ENCODE results near the gene HTR1B. TPM values are rescaled to one million over a fixed set of nuclear protein-coding genes. Genes with fewer than 3 reads are reported as not detected.

Gene HTR1B
- total RNA-seq, 4 donors from 2014 or later: 0.20 to 1.8 (median 0.43) TPM

- Histone ChIP-seq H3K4me3 (no peak overlapping the region), H3K9me3 (peaks cover 0 to 11% (median 0%) of the 10 kb centered on the region in 4 donors), H3K4me1 (no peaks in the 10 kb centered on the region), H3K36me3 (no peaks in the 10 kb centered on the region), H3K27me3 (no peaks in the 10 kb centered on the region), H3K27ac (no peak overlapping the region)
- WGBS, 2 donors: 72 to 73% methylated on average over 3 of the region's 3 CpGs
- no peak for DNase-seq (ENCODE audit: low spot score in 2 of 2)
- no peak for TF ChIP-seq CTCF (IDR thresholded peaks at IDR 0.05)
- no peak for TF ChIP-seq EP300 (IDR thresholded peaks at IDR 0.05)
- no peak for TF ChIP-seq POLR2A (IDR thresholded peaks at IDR 0.05)
These were observed 22.9 kb downstream of the HTR1B start for GRCh38 chr6:77440206-77440976.

- H3K4me3 ChIP-seq: no peak overlapping the region
- H3K9me3 ChIP-seq: no peaks in the 10 kb centered on the region
- no peak overlapping the region for H3K27ac ChIP-seq
- H3K36me3 ChIP-seq: no peaks in the 10 kb centered on the region
- 88 to 93% methylated on average over 4 of the region's 4 CpGs for WGBS, 2 donors
- no peaks in the 10 kb centered on the region for H3K27me3 ChIP-seq
- no peaks in the 10 kb centered on the region for H3K4me1 ChIP-seq
- TF ChIP-seq POLR2A (IDR thresholded peaks at IDR 0.05) (no peak), EP300 (IDR thresholded peaks at IDR 0.05) (no peak), CTCF (IDR thresholded peaks at IDR 0.05) (no peak)
- no peak for DNase-seq (ENCODE audit: low spot score in 2 of 2)
These were observed 29.4 kb downstream of the HTR1B start for GRCh38 chr6:77433888-77434287.

- H3K4me1 ChIP-seq: no peaks in the 10 kb centered on the region
- no peak overlapping the region for H3K27ac ChIP-seq
- H3K27me3 ChIP-seq: no peaks in the 10 kb centered on the region
- TF ChIP-seq EP300 (IDR thresholded peaks at IDR 0.05): no peak
- no peak for TF ChIP-seq POLR2A (IDR thresholded peaks at IDR 0.05)
- no peaks in the 10 kb centered on the region for H3K36me3 ChIP-seq
- no peaks in the 10 kb centered on the region for H3K9me3 ChIP-seq
- DNase-seq (ENCODE audit: low spot score in 2 of 2): no peak
- 81 to 82% methylated on average over 3 of the region's 3 CpGs for WGBS, 2 donors
- H3K4me3 ChIP-seq: no peak overlapping the region
These were observed 32.8 kb downstream of the HTR1B start for GRCh38 chr6:77430504-77430903.

- no peak overlapping the region for H3K27ac ChIP-seq
These were observed 37.6 kb downstream of the HTR1B start for GRCh38 chr6:77425671-77426070.

GRCh38 chr6:77425216-77425615 is 38.1 kb downstream of the HTR1B start:
- H3K27me3 ChIP-seq: no peaks in the 10 kb centered on the region
- WGBS, 2 donors: 29 to 75% methylated on average over 1 of the region's 1 CpG
- no peak overlapping the region for H3K27ac ChIP-seq
- TF ChIP-seq EP300 (IDR thresholded peaks at IDR 0.05): no peak
- TF ChIP-seq POLR2A (IDR thresholded peaks at IDR 0.05): no peak
- no peak for TF ChIP-seq CTCF (IDR thresholded peaks at IDR 0.05)
- H3K4me3 ChIP-seq: no peak overlapping the region
- H3K36me3 ChIP-seq: no peaks in the 10 kb centered on the region
- no peaks in the 10 kb centered on the region for H3K4me1 ChIP-seq
- no peak for DNase-seq (ENCODE audit: low spot score in 2 of 2)
- H3K9me3 ChIP-seq: no peaks in the 10 kb centered on the region

More at GRCh38 chr6:77425671-77426070, 37.6 kb downstream of the HTR1B start:
- Histone ChIP-seq H3K27me3 (no peaks in the 10 kb centered on the region), H3K4me1 (no peaks in the 10 kb centered on the region), H3K9me3 (no peaks in the 10 kb centered on the region), H3K36me3 (no peaks in the 10 kb centered on the region), H3K4me3 (no peak overlapping the region)
- DNase-seq (ENCODE audit: low spot score in 2 of 2): no peak
- TF ChIP-seq EP300 (IDR thresholded peaks at IDR 0.05) (no peak), POLR2A (IDR thresholded peaks at IDR 0.05) (no peak), CTCF (IDR thresholded peaks at IDR 0.05) (no peak)
